D721Med (cell line): Measurements from ENCODE around the gene PANX2.
"Not testable (repeated sequence)": the region's sequence is repeated elsewhere in the genome, so short reads cannot be mapped to it uniquely, and the experiment has no call there.

Experiments used
- DNase-seq: peaks from one replicate; pipeline ENCODE4 v3.0.0; 2011; ENCODE audit warnings: low spot score; ENCODE audit not compliant: insufficient read length
- FAIRE-seq: peaks from 2 replicates; lab custom pipeline; 2011; peaks lifted over from hg19 to GRCh38; lab: Jason Lieb, UNC
- CTCF ChIP-seq: IDR thresholded peaks from 2 replicates; pipeline ENCODE4 v1.5.1; 2012; ENCODE audit warnings: mild to moderate bottlenecking, control low read depth; ENCODE audit not compliant: insufficient read depth; ENCODE audit errors: missing control alignments

Gene PANX2

GRCh38 chr22:50134481-50134880 is 36.0 kb upstream of the PANX2 start:
- DNase-seq: no peak
- no peak for FAIRE-seq
- TF ChIP-seq CTCF: no peak

- DNase-seq: no peak
- no peak for TF ChIP-seq CTCF
- FAIRE-seq: no peak
Measured at GRCh38 chr22:50136581-50137015, 33.9 kb upstream of the PANX2 start.

GRCh38 chr22:50137277-50137676 is 33.3 kb upstream of the PANX2 start:
- not testable (repeated sequence) for FAIRE-seq, DNase-seq

- TF ChIP-seq CTCF: no peak
- FAIRE-seq: no peak
- no peak for DNase-seq
Measured at GRCh38 chr22:50138041-50138440, 32.5 kb upstream of the PANX2 start.

GRCh38 chr22:50138988-50139387 is 31.5 kb upstream of the PANX2 start:
- TF ChIP-seq CTCF: no peak
- FAIRE-seq (no peak), DNase-seq (no peak)

- TF ChIP-seq CTCF: no peak
- DNase-seq: no peak
- FAIRE-seq: no peak
Measured at GRCh38 chr22:50139843-50140415, 30.6 kb upstream of the PANX2 start.

GRCh38 chr22:50140615-50141014 is 29.9 kb upstream of the PANX2 start:
- DNase-seq (no peak), FAIRE-seq (no peak)
- TF ChIP-seq CTCF: no peak

GRCh38 chr22:50141462-50141861 is 29.1 kb upstream of the PANX2 start:
- FAIRE-seq (no peak), DNase-seq (no peak)
- TF ChIP-seq CTCF: no peak
